Sigmoid colon (tissue), 4 donors: ENCODE measurements around the gene ICOS.

ENCODE experiments used
- EP300 ChIP-seq, 4 donors: sonication (generic); formaldehyde crosslinking; IDR thresholded peaks; one replicate each; pipeline ENCODE4 v1.6.1; 2017; ENCODE audit warnings: antibody characterized with exemption in 4 of 4
- POLR2A ChIP-seq, 2 donors: fragments of 450-650 bp; IDR thresholded peaks; one replicate each; pipeline ENCODE4 v1.6.1; 2016; ENCODE audit warnings: antibody characterized with exemption in 2 of 2, mild to moderate bottlenecking in 2 of 2, moderate library complexity in 2 of 2
- POLR2AphosphoS5 ChIP-seq, 4 donors: sonication (generic); formaldehyde crosslinking; IDR thresholded peaks; one replicate each; pipeline ENCODE4 v1.6.1; 2017; ENCODE audit warnings: antibody characterized with exemption in 4 of 4
- TF ChIP-seq, protein P1 (sequence below), 4 experiments: fragments of 450-650 bp in 3 of 4; fragments of 200-600 bp in 1 of 4; IDR thresholded peaks; one replicate each; pipeline ENCODE4 v1.5.1; 2016 to 2019; ENCODE audit warnings: antibody characterized with exemption in 4 of 4, mild to moderate bottlenecking in 3 of 4, moderate library complexity in 2 of 4

GRCh38 chr2:203897544-203897943 is 39.0 kb upstream of the ICOS start:
- no peak for TF ChIP-seq POLR2A (IDR thresholded peaks at IDR 0.05)
- TF ChIP-seq, protein P1, sequence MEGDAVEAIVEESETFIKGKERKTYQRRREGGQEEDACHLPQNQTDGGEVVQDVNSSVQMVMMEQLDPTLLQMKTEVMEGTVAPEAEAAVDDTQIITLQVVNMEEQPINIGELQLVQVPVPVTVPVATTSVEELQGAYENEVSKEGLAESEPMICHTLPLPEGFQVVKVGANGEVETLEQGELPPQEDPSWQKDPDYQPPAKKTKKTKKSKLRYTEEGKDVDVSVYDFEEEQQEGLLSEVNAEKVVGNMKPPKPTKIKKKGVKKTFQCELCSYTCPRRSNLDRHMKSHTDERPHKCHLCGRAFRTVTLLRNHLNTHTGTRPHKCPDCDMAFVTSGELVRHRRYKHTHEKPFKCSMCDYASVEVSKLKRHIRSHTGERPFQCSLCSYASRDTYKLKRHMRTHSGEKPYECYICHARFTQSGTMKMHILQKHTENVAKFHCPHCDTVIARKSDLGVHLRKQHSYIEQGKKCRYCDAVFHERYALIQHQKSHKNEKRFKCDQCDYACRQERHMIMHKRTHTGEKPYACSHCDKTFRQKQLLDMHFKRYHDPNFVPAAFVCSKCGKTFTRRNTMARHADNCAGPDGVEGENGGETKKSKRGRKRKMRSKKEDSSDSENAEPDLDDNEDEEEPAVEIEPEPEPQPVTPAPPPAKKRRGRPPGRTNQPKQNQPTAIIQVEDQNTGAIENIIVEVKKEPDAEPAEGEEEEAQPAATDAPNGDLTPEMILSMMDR (IDR thresholded peaks at IDR 0.05) = no peak
- no peak for TF ChIP-seq POLR2AphosphoS5 (IDR thresholded peaks at IDR 0.05)
- no peak for TF ChIP-seq EP300 (IDR thresholded peaks at IDR 0.05)
